Astrocyte of the cerebellum (primary cell): ENCODE data around the gene ZDHHC21.
"Not testable (repeated sequence)": the region's sequence is repeated elsewhere in the genome, so short reads cannot be mapped to it uniquely, and the experiment has no call there.

Experiments used
- DNase-seq: peaks from one replicate; pipeline ENCODE4 v3.0.0-alpha.2; 2011; ENCODE audit warnings: low read depth
- H3K4me3 ChIP-seq: 2 replicates; pipeline ENCODE4 v1.5.1; 2011; ENCODE audit warnings: mild to moderate bottlenecking, low read depth, low read length, moderate library complexity
- CTCF ChIP-seq: IDR thresholded peaks from 2 replicates; pipeline ENCODE4 v1.5.1; 2012; ENCODE audit warnings: low read length, low read depth, moderate library complexity, mild to moderate bottlenecking; ENCODE audit errors: missing control alignments
- in situ Hi-C: cut with HindIII; loops from 2 replicates; pipeline ENCODE4 v1.10.0; 2017; ENCODE audit warnings: low sequenced_read_pairs

Gene ZDHHC21

GRCh38 chr9:14686168-14686567 lies 7.1 kb downstream of the ZDHHC21 start:
- H3K4me3 ChIP-seq, result no peak overlapping the region
- in situ Hi-C loops, result no loop called here
- no peak for TF ChIP-seq CTCF
- DNase-seq, result no peak

GRCh38 chr9:14682616-14683015 lies 10.6 kb downstream of the ZDHHC21 start:
- DNase-seq, H3K4me3 ChIP-seq, in situ Hi-C loops: not testable (repeated sequence)

- DNase-seq, result no peak
- no peak overlapping the region for H3K4me3 ChIP-seq
- TF ChIP-seq CTCF, result no peak
- in situ Hi-C loops, result no loop called here
These were observed 14.5 kb downstream of the ZDHHC21 start for GRCh38 chr9:14678776-14679175.

GRCh38 chr9:14677872-14678271 lies 15.4 kb downstream of the ZDHHC21 start:
- no peak for TF ChIP-seq CTCF
- DNase-seq, result no peak
- in situ Hi-C loops, result no loop called here
- no peak overlapping the region for H3K4me3 ChIP-seq

GRCh38 chr9:14677396-14677795 lies 15.8 kb downstream of the ZDHHC21 start:
- no peak overlapping the region for H3K4me3 ChIP-seq
- in situ Hi-C loops, result no loop called here
- no peak for TF ChIP-seq CTCF
- no peak for DNase-seq

- DNase-seq, result no peak
- in situ Hi-C loops, result no loop called here
- no peak for TF ChIP-seq CTCF
- H3K4me3 ChIP-seq, result no peak overlapping the region
These were observed 18.6 kb downstream of the ZDHHC21 start for GRCh38 chr9:14674630-14675029.

- no peak for TF ChIP-seq CTCF
- in situ Hi-C loops, result no loop called here
- H3K4me3 ChIP-seq, result no peak overlapping the region
- no peak for DNase-seq
These were observed 21.9 kb downstream of the ZDHHC21 start for GRCh38 chr9:14671377-14671776.
